Type B pancreatic cell (in vitro differentiated cells): ENCODE results near the gene SDK1. TPM values are rescaled to one million over a fixed set of nuclear protein-coding genes. Genes with fewer than 3 reads are reported as not detected.

Experiments used
- DNase-seq: peaks from one replicate; pipeline ENCODE4 v3.0.0; 2021; ENCODE audit warnings: mixed read lengths; ENCODE audit not compliant: unreplicated experiment; ENCODE audit errors: extremely low spot score
- H3K27ac Mint-ChIP-seq: 2 replicates; pipeline ENCODE4 v1.8.0; 2021; ENCODE audit warnings: mild to moderate bottlenecking, mixed read lengths
- H3K27me3 Mint-ChIP-seq: 2 replicates; pipeline ENCODE4 v1.8.0; 2021; ENCODE audit warnings: mixed read lengths
- H3K36me3 Mint-ChIP-seq: 2 replicates; pipeline ENCODE4 v1.8.0; 2021; ENCODE audit warnings: mixed read lengths
- H3K4me1 Mint-ChIP-seq: one replicate; pipeline ENCODE4 v1.8.0; 2021; ENCODE audit warnings: mixed read lengths; ENCODE audit not compliant: unreplicated experiment
- H3K4me3 Mint-ChIP-seq: 2 replicates; pipeline ENCODE4 v1.8.0; 2021; ENCODE audit warnings: mild to moderate bottlenecking, mixed read lengths
- H3K9me3 Mint-ChIP-seq: 2 replicates; pipeline ENCODE4 v1.8.0; 2021; ENCODE audit warnings: mixed read lengths
- total RNA-seq: library from RNA; stranded (reverse); gene quantifications from 2 replicates; pipeline ENCODE4 v1.2.1, GENCODE V29; 2021; ENCODE audit warnings: low replicate concordance
- TF ChIP-seq, protein P1 (sequence below): fragments of 200-600 bp; sonication (generic); conservative IDR thresholded peaks from 2 replicates; pipeline ENCODE4 v1.5.0; 2021; ENCODE audit warnings: antibody characterized with exemption, mild to moderate bottlenecking

The SDK1 gene
- total RNA-seq, 1 donor from 2014 or later = 26.1 TPM

- Mint-ChIP-seq H3K27me3 (peaks cover 3% of the 10 kb centered on the region), H3K36me3 (peaks cover 7% of the 10 kb centered on the region), H3K4me1 (no peaks in the 10 kb centered on the region), H3K9me3 (peaks cover 4% of the 10 kb centered on the region), H3K27ac (no peak overlapping the region), H3K4me3 (no peak overlapping the region)
- DNase-seq = peak; percentile 48
- TF ChIP-seq, protein P1, sequence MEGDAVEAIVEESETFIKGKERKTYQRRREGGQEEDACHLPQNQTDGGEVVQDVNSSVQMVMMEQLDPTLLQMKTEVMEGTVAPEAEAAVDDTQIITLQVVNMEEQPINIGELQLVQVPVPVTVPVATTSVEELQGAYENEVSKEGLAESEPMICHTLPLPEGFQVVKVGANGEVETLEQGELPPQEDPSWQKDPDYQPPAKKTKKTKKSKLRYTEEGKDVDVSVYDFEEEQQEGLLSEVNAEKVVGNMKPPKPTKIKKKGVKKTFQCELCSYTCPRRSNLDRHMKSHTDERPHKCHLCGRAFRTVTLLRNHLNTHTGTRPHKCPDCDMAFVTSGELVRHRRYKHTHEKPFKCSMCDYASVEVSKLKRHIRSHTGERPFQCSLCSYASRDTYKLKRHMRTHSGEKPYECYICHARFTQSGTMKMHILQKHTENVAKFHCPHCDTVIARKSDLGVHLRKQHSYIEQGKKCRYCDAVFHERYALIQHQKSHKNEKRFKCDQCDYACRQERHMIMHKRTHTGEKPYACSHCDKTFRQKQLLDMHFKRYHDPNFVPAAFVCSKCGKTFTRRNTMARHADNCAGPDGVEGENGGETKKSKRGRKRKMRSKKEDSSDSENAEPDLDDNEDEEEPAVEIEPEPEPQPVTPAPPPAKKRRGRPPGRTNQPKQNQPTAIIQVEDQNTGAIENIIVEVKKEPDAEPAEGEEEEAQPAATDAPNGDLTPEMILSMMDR = no peak
Measured at GRCh38 chr7:4269746-4270145, 968.7 kb downstream of the SDK1 start.

DNA sequence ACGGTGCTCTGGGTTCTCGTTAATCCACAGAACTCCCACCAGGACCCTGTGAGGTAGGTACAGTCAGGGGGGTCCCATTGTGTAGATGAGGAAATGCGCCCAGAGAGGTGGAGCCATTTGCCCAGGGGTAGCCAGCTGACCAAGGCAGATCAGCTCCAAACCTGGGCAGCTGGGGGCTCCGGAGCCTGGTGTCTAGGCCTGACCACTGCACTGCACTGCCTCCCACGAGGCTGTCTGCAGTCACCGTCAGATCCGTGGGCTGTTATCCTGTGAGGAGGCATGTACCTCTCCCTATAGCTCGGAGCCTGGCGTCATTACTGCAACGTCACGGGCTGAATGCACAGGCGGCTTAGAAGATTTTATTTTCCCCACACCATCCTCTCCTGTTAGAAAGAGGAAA lies 969.2 kb downstream of the SDK1 start:
- Mint-ChIP-seq H3K27ac (no peak overlapping the region), H3K9me3 (peaks cover 5% of the 10 kb centered on the region), H3K36me3 (peaks cover 8% of the 10 kb centered on the region), H3K4me1 (no peaks in the 10 kb centered on the region), H3K27me3 (peaks cover 3% of the 10 kb centered on the region), H3K4me3 (no peak overlapping the region)
- peak; percentile 53 for DNase-seq
- TF ChIP-seq, protein P1 = no peak

DNA sequence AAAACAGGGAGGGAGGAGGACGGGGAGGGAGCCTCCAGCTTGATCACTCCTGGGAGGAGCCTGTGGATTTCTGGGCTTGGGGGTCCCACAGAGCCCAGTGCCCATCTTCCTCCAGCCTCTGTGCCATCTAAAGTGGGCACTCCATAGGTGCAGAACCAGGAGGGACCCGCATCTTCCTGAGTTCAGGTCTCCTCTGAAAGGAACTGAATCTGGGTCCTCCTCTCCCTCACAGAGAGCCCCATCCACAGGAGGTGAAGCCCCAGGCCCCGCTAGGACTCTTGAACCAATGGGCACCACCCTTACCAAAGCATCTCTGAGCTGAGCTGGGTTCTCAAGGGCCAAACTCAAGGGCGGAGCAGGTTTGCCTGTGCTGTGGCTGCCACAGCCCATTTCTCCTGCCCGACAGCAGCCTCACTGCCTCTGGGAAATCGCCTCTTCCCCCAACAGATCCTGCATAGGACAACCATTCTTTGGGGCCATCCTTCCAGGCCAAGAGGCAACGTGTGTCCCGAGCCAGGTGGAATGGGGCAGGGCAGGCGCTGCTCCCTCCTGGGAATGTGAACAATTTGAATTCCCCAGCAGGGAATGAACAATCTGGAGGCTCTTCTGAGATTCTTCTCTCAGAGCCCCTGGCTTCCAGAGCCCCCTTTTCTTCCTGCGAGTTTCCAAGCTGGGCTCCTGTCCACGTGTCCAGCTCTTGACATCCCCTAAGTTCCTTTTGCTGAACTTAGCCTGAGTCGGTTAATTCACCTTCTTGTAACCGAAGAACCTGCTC lies 970.1 kb downstream of the SDK1 start:
- peaks cover 5% of the 10 kb centered on the region for H3K9me3 Mint-ChIP-seq
- H3K27ac Mint-ChIP-seq = no peak overlapping the region
- DNase-seq = peak; percentile 45
- no peak overlapping the region for H3K4me3 Mint-ChIP-seq
- no peaks in the 10 kb centered on the region for H3K27me3 Mint-ChIP-seq
- H3K4me1 Mint-ChIP-seq = no peaks in the 10 kb centered on the region
- TF ChIP-seq, protein P1 = no peak
- H3K36me3 Mint-ChIP-seq = peaks cover 4% of the 10 kb centered on the region

- Mint-ChIP-seq H3K27ac (no peak overlapping the region), H3K27me3 (no peaks in the 10 kb centered on the region), H3K4me3 (no peak overlapping the region), H3K9me3 (peaks cover 5% of the 10 kb centered on the region), H3K36me3 (peaks cover 4% of the 10 kb centered on the region), H3K4me1 (no peaks in the 10 kb centered on the region)
- DNase-seq = no peak
- TF ChIP-seq, protein P1 = no peak
Measured at GRCh38 chr7:4271716-4272015, 970.6 kb downstream of the SDK1 start.

DNA sequence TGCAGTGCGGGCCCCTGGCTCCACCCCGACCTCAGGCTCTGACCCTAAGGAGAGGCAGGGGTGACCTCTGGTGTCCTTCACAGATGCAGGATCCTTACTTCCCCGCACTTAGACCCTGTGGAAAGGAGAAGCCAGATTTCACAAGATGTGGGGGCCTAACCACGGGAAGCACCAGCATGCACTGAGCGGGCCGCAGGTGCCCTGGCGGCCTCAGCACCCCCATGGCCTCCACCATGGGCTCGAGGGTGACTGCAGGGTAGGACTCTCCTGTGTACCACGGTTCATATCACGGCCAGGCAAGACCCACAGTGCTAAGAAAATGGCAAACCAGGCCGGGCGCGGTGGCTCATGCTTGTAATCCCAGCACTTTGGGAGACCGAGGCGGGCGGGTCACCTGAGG lies 971.1 kb downstream of the SDK1 start:
- Mint-ChIP-seq H3K27ac (no peak overlapping the region), H3K36me3 (peaks cover 4% of the 10 kb centered on the region), H3K4me1 (no peaks in the 10 kb centered on the region), H3K27me3 (no peaks in the 10 kb centered on the region), H3K9me3 (peaks cover 5% of the 10 kb centered on the region), H3K4me3 (no peak overlapping the region)
- no peak for DNase-seq
- TF ChIP-seq, protein P1 = no peak
